Stimulated activated CD4-positive, alpha-beta T cell treated with anti-CD3 and anti-CD28 coated beads, Interleukin-4, amount 100 ng/mL, for 4 hours (primary cell): ENCODE results near the gene INO80D.
"Not testable (repeated sequence)": the region's sequence is repeated elsewhere in the genome, so short reads cannot be mapped to it uniquely, and the experiment has no call there.

Experiments used
- DNase-seq, 2 experiments: peaks; one replicate each; pipeline ENCODE4 v3.0.0-alpha.2; 2020

The INO80D gene

DNA sequence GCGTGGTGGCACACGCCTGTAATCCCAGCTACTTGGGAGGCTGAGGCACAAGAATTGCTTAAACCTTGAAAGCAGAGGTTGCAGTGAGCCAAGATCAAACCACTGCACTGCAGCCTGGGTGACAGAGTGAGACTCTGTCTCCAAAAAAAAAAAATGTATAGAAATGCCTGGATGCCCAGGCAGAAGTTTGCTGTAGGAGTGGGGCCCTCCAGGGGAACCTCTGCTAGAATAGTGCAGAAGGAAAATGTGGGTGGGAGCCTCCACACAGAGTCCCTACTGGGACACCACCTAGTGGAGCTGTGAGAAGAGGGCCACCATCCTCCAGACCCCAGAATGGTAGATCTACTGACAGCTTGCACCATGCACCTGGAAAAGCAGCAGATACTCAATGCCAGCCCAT lies 70.2 kb downstream of the INO80D start:
- DNase-seq: not testable (repeated sequence)

DNA sequence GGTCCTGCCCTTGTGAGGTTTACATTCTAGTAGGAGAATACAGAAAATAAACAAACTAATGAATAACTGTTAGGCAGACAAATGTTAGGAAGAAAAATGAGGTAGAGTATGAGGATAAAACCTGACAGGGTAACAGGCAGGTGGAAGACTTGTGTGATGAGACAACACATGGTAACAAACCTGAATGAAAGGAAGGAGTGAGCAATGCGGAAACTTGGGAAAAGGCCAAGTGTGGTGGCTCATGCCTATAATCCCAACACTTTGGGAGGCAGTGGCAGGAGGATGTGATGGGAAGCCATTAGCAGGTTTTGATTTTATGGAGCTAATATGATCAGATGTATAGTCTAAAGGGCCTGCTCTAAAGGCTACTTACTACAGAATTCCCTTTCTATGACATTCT lies 74.2 kb downstream of the INO80D start:
- no peak for DNase-seq

DNA sequence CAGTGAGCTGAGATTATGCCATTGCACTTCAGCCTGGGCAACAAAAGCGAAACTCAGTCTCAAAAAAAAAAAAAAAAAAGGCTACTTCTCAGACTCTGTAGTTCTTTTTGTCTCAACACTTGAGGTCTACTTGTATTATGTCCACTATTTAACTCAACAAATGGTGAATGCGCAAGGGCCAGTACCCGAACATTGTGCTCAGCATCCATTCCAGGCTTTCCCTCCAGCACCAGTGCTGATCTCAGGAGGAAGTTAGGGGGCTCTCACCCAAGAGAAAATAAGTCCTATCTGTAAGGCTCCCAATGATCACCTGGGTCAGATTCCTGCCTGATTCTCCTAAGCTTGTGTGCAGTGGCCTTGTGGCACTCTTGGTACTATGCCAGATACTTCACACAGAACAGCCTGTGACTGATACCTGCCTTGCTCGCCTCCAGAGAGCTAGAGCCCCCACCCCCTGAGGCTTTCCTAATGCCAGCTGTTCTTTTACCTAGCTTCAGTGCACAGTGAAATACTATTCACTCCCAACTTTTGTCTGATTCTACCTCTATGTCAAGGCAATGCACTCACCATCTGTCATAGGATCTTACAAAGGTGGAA lies 74.9 kb downstream of the INO80D start:
- no peak for DNase-seq

DNA sequence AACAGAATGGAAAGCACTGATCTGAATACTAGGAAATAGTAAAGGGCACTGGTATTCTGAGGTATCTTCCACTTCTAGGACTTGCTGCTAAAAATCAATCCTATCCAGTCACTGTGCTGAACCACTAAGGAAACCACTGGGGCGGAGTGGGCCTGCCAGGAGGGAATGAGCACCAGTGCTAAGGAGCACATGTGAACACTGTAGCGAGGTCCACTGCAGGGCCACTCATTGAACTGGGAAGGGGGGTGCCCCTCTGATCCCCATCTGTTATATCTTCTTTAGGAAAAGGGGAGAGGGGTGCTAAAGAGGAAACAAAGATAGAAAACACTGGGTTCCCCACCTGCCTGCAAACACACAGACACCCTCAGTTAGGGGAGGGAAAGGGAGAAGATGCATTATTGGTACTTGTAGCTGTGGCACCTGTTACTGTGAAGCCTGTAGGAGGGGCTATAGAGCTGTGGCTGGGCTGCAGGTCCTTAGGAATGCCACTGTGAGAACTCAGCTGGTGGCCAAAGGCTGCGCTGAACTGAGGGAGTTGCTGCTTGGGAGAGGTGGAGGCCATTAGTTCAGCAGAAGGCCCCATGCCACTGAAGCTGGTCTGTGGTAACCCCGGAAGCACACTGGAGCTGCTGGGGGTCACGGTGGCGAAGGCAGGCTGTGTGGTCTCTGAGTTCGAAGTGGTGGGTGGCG lies 81.8 kb downstream of the INO80D start:
- no peak for DNase-seq

DNA sequence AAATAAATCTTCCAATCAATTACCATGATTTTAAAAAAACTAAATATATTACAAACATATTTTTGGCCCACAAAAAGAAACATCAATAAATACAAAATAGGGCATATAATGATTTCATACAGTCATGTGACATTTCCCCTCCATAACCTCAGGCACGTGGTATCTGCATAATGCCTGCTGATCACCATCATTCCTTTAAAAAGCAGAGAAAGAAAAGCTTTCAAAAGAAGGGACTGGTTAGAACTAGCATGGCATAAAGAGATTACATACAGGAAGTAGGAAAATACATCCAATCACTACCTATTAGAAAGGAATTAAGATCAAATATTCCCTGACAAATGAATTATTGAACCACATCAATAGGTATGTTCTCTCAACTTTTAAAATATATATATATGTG lies 83.5 kb downstream of the INO80D start:
- DNase-seq: no peak

DNA sequence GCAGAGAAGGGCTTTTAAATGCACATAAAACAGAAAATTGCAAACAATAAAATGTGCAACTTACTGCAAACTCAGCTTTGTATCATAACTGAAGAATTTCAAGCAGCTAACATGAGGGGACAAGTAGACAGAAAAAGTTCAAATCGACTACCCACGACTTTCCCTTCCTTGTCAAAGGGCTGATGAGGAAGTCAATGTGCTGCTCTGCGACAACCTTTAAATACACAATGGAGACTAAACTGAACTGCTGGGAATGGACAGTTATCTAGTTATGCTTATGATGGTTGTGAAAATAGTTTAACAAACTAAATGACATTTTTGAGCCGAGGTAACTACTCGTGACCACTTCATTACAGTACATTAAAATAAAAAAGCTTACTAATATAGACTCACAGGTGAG lies 84.1 kb downstream of the INO80D start:
- no peak for DNase-seq

DNA sequence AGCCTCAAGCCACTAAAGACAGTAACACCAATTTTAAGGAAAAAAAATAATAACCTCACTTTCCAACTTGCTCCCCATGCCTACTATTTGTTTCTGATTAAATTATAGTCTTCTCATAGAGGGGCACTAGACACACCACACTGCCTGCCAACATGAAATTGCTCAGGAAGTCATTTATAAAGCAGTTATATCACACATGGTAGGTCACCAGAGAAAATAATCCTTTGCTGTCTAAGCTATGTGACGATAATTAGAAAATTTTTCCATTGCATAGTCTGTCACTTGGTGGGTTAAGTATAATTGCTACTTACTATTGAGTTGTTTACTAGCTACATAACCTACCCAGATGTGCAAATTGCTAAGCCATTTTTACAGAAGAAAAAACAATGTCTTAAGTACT lies 85.2 kb downstream of the INO80D start:
- no peak for DNase-seq

DNA sequence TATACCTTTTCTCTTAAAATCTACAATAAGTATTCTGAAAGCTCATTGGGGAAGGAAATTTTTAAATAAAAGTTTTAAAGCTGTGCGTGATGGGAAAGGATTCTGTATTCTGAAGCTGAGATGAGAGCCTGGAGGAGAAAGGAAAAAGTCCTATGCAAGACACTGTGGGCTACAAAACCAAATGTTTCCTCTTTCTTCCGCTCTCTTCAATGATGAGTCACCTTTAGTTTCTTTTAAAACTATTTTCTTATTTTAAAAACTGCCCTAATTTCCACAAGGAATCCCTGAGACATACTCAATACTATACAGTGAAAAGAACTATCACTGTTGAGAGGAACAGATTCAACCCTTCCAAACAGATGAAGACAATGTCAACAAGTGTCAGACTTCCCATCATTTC lies 87.4 kb downstream of the INO80D start:
- no peak for DNase-seq

DNA sequence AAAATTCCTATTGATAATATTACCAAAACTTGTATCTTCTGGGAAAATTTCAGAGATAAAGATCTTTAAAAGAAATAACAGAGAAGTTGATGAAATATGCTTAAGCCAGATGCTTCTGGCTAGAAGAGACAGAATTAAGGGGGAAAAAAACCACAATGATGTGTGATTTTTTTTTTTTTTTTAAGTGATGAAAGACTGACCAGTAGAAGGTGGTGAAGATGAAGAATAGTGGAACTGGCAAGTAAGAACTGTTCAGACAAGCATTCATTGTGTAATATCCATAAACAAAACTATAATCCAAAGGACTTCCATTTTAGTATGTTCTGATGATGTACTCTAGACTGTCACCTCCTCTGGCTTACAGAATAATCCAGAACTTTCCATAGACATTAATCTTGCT lies 89.8 kb downstream of the INO80D start:
- DNase-seq: no peak

DNA sequence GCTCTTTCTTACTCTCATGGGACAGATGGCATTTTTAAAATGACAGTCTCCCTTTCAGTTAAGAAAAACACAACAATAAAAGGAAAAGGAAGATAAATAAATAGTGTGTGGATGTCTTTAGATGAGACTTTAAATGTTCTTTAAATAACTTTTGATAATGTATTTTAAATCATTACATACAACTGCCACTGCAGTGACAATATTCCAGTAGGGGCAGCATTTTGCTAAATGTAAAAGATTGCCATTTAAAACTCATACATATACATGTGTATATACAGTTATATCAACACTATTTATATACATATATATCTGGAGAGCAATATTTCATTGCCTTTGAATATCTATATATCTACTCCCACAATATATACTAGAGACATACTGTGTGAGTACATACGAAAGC lies 90.7 kb downstream of the INO80D start:
- no peak for DNase-seq

DNA sequence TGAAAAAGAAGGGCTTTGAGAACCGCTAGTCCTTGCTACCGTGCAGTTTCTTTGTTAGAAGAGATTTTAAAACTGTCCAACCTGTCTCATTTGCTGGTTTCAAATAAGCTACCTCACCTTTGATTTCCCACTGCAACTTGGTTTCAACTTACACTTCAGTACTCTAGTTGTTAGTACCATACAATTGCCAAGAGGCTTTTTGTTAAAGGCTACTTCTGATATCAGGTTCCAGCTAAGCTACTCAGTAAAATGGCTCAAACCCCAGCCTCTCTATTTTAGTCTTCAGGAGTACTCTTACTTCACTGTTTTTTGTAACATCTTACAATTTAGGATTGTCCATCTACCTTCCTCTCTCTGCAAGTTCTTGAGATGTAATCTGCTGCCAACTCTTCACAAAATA lies 91.6 kb downstream of the INO80D start:
- DNase-seq: no peak

DNA sequence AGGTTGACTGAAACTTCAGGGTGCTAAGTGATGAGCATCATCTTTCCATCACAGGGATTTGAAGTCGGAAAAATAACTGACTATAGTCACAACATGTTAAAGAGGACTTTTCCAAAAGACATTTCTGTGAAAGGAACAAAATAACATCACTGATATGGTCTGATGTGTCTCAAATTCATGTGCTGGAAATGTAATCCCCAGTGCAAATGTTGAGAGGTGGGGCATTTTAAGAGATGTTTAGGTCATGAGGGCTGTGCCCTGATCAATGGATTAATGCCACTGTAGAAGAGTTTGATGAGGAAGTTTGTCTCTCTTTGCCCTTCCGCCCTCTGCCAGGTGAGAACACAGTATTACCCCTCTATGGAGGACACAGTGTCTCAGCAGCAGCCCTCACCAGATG lies 95.9 kb downstream of the INO80D start:
- no peak for DNase-seq

DNA sequence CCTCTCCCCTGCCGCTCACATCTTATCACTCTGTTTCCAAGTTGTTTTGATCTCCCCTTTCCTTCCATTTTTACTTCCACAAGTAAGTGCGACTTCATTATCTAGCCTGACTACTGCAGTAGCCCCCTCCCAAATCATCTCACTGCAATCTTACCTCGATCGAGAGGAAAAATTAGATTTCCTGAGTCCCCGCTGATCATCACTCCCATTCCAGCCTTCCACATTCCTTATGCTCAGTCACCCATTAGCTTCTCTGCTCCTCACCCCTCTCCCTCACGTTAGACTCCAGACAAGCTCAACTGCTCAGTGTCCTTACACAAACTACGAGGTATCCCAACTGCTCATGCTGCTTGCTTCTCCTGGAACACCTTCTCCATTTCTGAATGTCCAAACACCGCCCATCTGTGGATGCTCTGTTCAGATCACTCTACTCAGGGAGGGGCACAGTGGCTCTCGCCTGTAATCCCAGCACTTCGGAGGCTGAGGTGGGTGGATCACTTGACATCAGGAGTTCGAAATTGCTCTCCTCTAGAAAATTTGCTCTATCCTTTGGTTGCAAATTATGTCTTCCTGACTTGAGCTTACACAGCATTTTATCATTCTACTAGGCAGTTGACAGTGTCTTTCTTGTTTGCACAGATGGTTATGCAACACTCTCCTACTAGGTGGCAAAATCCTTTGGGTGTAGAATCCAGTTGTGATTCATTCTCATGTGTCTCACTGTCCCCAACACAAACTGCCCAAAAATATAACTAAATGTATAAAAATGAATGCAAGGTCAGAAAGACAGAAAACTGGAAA lies 96.5 kb downstream of the INO80D start:
- no peak for DNase-seq

DNA sequence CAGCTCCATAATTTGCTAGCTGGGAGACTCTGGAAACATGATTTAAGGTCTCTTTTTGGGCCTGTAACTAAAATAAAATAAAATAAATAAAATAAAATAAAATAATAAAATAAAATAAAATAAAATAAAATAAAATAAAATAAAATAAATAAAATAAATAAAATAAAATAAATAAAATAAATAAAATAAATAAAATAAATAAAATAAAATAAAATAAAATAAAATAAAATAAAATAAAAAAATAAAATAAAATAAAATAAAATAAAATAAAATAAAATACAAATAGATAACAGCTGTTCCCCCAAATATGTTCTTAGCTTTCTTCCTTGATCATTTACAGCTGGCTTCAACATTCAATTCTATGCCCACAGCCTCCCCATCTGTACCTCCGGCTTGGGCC lies 97.3 kb downstream of the INO80D start:
- DNase-seq: not testable (repeated sequence)

DNA sequence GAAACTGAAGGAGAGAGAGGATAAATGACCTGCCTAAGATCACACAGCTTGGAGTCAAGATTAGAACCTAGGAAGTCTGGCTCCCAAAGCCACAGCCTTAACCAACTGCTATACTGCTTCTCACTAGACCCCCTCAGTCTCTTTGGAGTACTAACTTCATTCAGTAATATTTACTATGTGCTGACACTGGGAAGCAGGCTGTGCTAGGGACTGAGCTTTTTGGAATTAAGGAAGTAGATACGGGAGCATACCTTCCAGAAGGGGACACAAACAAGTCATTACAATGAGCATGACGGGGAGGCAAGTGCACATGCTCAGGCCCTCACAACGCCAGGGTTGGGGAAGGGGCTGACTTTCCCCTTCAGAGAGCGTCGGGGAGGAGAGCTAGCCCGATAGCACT lies 97.7 kb downstream of the INO80D start:
- DNase-seq: no peak

DNA sequence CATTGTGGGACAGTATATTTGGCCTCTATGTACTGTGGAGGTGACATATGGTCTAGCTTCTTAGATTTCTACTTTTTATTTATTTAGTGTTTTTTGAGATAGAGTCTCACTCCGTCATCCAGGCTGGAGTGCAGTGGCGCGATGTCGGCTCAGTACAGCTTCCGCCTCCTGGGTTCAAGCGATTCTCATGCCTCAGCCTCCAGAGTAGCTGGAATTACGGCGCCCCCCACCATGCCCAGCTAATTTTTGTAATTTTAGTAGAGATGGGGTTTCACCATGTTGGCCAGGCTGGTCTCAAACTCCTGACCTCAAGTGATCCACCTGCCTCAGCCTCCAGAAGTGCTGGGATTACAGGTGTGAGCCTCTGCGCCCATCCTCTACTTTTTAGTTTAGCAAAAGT lies 99.6 kb downstream of the INO80D start:
- not testable (repeated sequence) for DNase-seq

DNA sequence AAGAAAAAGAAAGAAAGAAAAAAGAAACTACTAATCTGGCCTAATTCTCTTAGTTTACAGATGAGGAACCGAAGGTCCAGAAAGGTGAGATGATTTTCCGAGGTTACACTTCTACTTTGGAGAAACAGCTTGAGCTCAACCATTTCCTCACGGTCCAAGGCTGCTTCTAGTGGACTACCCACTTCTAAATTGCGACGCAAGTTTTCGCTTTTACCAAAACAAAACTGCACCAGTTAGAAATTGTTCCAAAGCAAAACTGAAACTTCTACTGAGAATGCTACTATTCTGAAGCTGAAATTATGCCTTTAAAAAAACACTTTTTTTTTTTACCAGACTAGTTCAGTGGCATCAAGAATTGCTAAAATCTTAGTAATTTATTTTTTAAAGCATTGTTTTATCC lies 101.6 kb downstream of the INO80D start:
- no peak for DNase-seq

DNA sequence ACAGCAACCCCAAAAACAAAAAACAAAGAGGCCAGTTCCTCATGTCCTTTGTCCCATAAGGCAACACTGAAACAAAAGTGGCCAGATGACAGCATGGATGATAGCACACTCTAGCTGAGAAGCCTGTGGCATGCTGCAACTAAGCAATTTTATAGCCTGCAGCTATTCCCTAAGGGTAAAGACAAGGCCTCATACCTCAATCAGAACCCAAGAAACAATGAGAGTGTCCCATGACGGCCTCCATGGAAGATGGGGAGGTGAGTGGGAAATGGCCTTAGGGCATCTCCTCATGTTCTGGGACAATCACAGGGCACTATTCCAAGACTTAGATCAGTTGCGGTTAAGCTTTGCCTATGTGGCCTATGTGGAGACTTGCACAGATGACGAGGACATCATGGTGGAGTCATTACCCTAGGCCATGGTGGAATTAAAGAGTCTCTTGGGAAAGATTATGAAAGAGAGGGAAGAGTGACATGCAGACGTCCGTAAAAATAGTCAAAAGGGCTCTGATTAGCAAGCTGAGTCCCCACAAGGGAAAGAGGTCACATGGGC lies 103.1 kb downstream of the INO80D start:
- DNase-seq: no peak

DNA sequence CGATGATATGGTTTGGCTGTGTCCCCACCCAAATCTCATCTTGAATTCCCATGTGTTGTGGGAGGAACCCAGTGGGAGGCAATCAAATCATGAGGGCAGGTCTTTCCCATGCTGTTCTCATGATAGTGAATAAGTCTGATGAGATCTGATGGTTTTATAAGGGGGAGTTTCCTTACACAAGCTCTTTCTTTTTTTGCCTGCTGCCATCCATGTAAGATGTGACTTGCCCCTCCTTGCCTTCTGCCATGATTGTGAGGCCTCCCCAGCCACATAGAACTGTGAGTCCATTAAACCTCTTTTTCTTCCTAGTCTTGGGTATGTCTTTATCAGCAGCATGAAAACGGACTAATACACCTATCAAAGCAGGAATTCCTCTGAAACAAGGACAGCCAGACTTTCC lies 107.2 kb downstream of the INO80D start:
- not testable (repeated sequence) for DNase-seq

DNA sequence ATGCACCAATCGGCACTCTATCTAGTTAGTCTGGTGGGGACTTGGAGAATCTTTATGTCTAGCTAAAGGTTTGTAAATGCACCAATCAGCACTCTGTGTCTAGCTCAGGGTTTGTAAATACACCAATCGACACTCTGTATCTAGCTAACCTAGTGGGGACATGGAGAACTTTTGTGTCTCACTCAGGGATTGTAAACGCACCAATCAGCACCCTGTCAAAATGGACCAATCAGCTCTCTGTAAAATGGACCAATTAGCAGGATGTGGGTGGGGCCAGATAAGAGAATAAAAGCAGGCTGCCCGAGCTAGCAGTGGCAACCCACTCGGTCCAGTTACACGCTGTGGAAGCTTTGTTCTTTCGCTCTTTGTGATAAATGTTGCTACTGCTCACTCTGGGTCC lies 108.3 kb downstream of the INO80D start:
- not testable (repeated sequence) for DNase-seq

DNA sequence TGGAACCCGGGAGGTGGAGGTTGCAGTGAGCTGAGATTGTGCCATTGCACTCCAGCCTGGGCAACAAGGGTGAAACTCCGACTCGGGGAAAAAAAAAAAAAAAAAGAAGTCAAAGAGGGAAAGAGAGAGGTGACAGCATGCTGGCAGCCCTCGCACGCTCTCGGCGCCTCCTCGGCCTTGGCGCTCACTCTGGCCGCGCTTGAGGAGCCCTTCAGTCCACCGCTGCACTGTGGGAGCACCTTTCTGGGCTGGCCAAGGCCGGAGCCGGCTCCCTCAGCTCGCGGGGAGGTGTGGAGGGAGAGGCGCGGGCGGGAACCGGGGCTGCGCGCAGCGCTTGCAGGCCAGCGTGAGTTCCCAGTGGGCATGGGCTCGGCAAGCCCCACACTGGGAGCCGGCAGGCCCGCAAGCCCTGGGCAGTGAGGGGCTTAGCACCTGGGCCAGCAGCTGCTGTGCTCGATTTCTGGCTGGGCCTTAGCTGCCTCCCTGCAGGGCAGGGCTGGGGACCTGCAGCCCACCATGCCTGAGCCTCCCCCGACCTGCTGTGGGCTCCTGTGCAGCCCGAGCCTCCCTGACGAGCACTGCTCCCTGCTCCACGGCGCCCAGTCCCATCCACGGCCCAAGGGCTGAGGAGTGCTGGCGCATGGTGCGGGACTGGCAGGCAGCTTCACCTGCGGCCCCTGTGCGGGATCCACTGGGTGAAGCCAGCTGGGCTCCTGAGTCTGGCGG lies 108.9 kb downstream of the INO80D start:
- DNase-seq: not testable (repeated sequence)

DNA sequence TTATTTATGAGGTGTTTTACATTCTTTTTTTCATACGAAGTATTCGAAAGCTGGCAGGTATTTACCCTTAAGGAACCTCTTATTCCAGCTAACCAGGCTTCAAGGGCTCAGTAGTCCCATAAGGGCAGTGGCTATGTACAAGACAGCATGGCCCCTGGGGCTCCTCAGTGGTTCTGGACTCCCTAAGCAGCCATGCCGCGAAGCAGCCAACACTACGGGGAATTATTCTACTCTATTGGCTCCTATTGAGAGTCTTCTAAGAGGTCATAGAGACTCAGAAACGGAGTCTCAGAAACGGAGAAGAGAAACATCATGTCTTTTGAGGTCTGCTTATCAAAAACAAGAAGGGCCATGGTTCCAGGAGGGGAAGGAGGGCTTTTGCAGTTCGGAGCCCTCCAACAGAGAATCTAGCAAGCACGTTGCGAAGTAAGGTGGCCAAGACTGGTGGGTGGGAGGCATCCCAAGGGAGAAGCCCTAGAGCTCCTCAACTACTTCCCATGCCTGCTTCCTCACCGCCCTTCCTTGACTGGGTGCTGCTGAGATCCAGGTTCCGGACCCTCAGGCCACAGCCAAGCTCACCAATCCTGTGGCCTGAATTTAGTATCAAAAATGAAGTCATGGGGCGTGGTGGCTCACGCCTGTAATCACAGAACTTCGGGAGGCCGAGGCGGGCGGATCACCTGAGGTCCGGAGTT lies 109.7 kb downstream of the INO80D start:
- DNase-seq: no peak
